PC-3 (cell line): ENCODE results near the gene UBE4B. TPM values are rescaled to one million over a fixed set of nuclear protein-coding genes. Genes with fewer than 3 reads are reported as not detected.

Experiments used
- ATAC-seq: fragments of 200-7000 bp; cut with Tn5 transposase; 2 replicates; pipeline ENCODE4 v1.9.1; 2020; ENCODE audit warnings: mild to moderate bottlenecking, moderate library complexity
- BruUV-seq: library from RNA; stranded (reverse); fragments of 400-500 nt; replicated peaks from 2 replicates; lab custom pipeline; 2021; lab: Mats Ljungman, UMichigan
- CTCF ChIA-PET: fragments of 300-600 bp; sonication (Branson Sonifier 250); formaldehyde crosslinking; loops from one replicate; lab custom pipeline; 2022; ENCODE audit warnings: antibody characterized with exemption; lab: Charles Lee
- POLR2A ChIA-PET: fragments of 300-600 bp; sonication (Branson Sonifier 250); formaldehyde crosslinking; loops from one replicate; lab custom pipeline; 2022; ENCODE audit warnings: antibody characterized with exemption; ENCODE audit not compliant: unreplicated experiment; lab: Charles Lee
- DNase-seq: peaks from one replicate; pipeline ENCODE4 v3.0.0-alpha.2; 2015
- H2AFZ ChIP-seq: fragments of 300-600 bp; sonication (generic); 2 replicates; pipeline ENCODE4 v1.6.0; 2016; ENCODE audit warnings: antibody characterized with exemption, low read length
- H3F3A ChIP-seq: fragments of 300-600 bp; sonication (generic); one replicate; pipeline ENCODE4 v1.6.0; 2017; ENCODE audit warnings: antibody characterized with exemption, low read length, control low read depth, mild to moderate bottlenecking; ENCODE audit not compliant: unreplicated experiment
- H3K27ac ChIP-seq: fragments of 300-600 bp; sonication (generic); 2 replicates; pipeline ENCODE4 v1.5.1; 2016; ENCODE audit warnings: mild to moderate bottlenecking, low read length
- H3K27me3 ChIP-seq: fragments of 300-600 bp; sonication (generic); 2 replicates; pipeline ENCODE4 v1.6.1; 2016; ENCODE audit warnings: low read length, mixed read lengths
- H3K36me3 ChIP-seq: fragments of 300-600 bp; sonication (generic); 2 replicates; pipeline ENCODE4 v1.6.1; 2016; ENCODE audit warnings: low read depth, mixed run types, low read length, mixed read lengths
- H3K4me1 ChIP-seq: fragments of 300-600 bp; sonication (generic); 2 replicates; pipeline ENCODE4 v1.5.1; 2016; ENCODE audit warnings: low read length; ENCODE audit not compliant: insufficient read depth
- H3K4me2 ChIP-seq: fragments of 300-600 bp; sonication (generic); 2 replicates; pipeline ENCODE4 v1.6.0; 2016; ENCODE audit warnings: low read length
- H3K4me3 ChIP-seq: fragments of 300-600 bp; sonication (generic); 2 replicates; pipeline ENCODE4 v1.5.1; 2016; ENCODE audit warnings: mild to moderate bottlenecking, low read length, mixed read lengths
- H3K79me2 ChIP-seq: fragments of 300-600 bp; sonication (generic); 2 replicates; pipeline ENCODE4 v1.6.1; 2017; ENCODE audit warnings: low read length, mixed read lengths
- H3K9ac ChIP-seq: fragments of 300-600 bp; sonication (generic); 2 replicates; pipeline ENCODE4 v1.6.0; 2016; ENCODE audit warnings: mild to moderate bottlenecking, low read length
- H3K9me2 ChIP-seq: fragments of 300-600 bp; sonication (generic); replicated peaks from 2 replicates; pipeline ENCODE4 v1.6.1; 2016; ENCODE audit warnings: mixed run types, low read length, mixed read lengths
- H3K9me3 ChIP-seq: fragments of 300-600 bp; sonication (generic); 2 replicates; pipeline ENCODE4 v1.6.1; 2016; ENCODE audit warnings: low read length, mixed read lengths
- H4K20me1 ChIP-seq: fragments of 300-600 bp; sonication (generic); 2 replicates; pipeline ENCODE4 v1.6.1; 2016; ENCODE audit warnings: low read length, mixed read lengths
- CTCF ChIP-seq: fragments of 300-600 bp; sonication (generic); conservative IDR thresholded peaks from 2 replicates; pipeline ENCODE4 v1.5.1; 2017; ENCODE audit warnings: antibody characterized with exemption, low read depth, mild to moderate bottlenecking, low read length
- EZH2 ChIP-seq: fragments of 300-600 bp; sonication (generic); IDR thresholded peaks from one replicate; pipeline ENCODE4 v1.6.1; 2017; ENCODE audit warnings: antibody characterized with exemption, mild to moderate bottlenecking, low read length; ENCODE audit not compliant: unreplicated experiment
- EZH2phosphoT487 ChIP-seq: fragments of 300-600 bp; sonication (generic); IDR thresholded peaks from 2 replicates; pipeline ENCODE4 v1.6.1; 2018; ENCODE audit warnings: mild to moderate bottlenecking, antibody characterized with exemption, low read length, borderline replicate concordance
- intact Hi-C: fragments of 100-400 bp; cut with micrococcal nuclease; formaldehyde crosslinking; loops from 2 replicates; pipeline ENCODE4 v1.9.0; 2023
- total RNA-seq: library from RNA; depleted of rRNA; stranded (reverse); fragments of >200 nt; gene quantifications from 2 replicates; pipeline ENCODE4 v1.2.3, GENCODE V29; 2014

Gene UBE4B
- total RNA-seq, 1 experiment from 2014 or later = 37.9 TPM

- ChIA-PET CTCF (no interaction called here), POLR2A (no interaction called here)
- ATAC-seq (no peak), DNase-seq (no peak)
- Histone ChIP-seq H3K4me2 (no peak overlapping the region), H3K9ac (no peak overlapping the region), H4K20me1 (no peaks in the 10 kb centered on the region), H3K9me2 (no peaks in the 10 kb centered on the region), H3K27me3 (no peaks in the 10 kb centered on the region), H3K79me2 (peaks cover 21% of the 10 kb centered on the region), H3K27ac (no peak overlapping the region), H3K4me1 (peaks cover 19% of the 10 kb centered on the region), H3F3A (no peaks in the 10 kb centered on the region), H3K9me3 (no peaks in the 10 kb centered on the region), H3K4me3 (no peak overlapping the region), H2AFZ (no peak overlapping the region), H3K36me3 (peaks cover 4% of the 10 kb centered on the region; the same call in 1 of the 2 replicates)
- BruUV-seq = no TSS peak
- intact Hi-C loops = no loop called here
- TF ChIP-seq EZH2 = no peak
- TF ChIP-seq EZH2phosphoT487 = no peak
- TF ChIP-seq CTCF = no peak
These were observed 43.0 kb downstream of the UBE4B start for GRCh38 chr1:10075732-10076131.

- ChIA-PET CTCF (no interaction called here), POLR2A (no interaction called here)
- no peaks in the 10 kb centered on the region for H3K27me3 ChIP-seq
- intact Hi-C loops = no loop called here
- H3K27ac ChIP-seq = no peak overlapping the region
- no peak for TF ChIP-seq EZH2
- no peak for TF ChIP-seq EZH2phosphoT487
- TF ChIP-seq CTCF = no peak
- peaks cover 4% of the 10 kb centered on the region; the same call in 1 of the 2 replicates for H3K36me3 ChIP-seq
- peaks cover 17% of the 10 kb centered on the region for H3K79me2 ChIP-seq
- no peaks in the 10 kb centered on the region for H3K9me2 ChIP-seq
- no peaks in the 10 kb centered on the region for H3K9me3 ChIP-seq
- DNase-seq (no peak), ATAC-seq (no peak)
- H3K4me2 ChIP-seq = no peak overlapping the region
- H3K4me3 ChIP-seq = no peak overlapping the region
- BruUV-seq = no TSS peak
- no peaks in the 10 kb centered on the region for H3F3A ChIP-seq
- no peak overlapping the region for H2AFZ ChIP-seq
- no peaks in the 10 kb centered on the region for H4K20me1 ChIP-seq
- no peak overlapping the region for H3K9ac ChIP-seq
- H3K4me1 ChIP-seq = peaks cover 18% of the 10 kb centered on the region
These were observed 45.7 kb downstream of the UBE4B start for GRCh38 chr1:10078494-10078893.

DNA sequence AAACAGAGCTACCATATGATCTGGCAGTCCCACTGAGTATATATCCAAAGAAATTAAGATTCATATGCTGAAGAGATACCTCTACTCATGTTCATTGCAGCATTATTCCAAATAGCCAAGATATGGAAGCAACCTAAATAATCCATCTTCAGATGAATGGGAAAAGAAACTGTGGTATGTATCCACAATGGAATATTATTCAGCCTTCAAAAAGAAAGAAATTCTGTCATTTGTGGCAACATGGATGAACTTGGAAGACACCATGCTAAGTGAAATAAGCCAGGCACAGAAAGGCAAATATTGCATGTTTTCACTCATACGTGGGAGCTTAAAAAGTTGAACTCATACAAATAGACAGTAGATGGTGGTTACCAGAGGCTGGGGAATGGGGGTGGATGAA lies 47.8 kb downstream of the UBE4B start:
- Histone ChIP-seq H3K4me1 (no peaks in the 10 kb centered on the region), H3K4me3 (no peak overlapping the region), H3K9me3 (no peaks in the 10 kb centered on the region), H2AFZ (no peak overlapping the region), H3K79me2 (peaks cover 7% of the 10 kb centered on the region), H3K27ac (no peak overlapping the region), H3K36me3 (peaks cover 4% of the 10 kb centered on the region; the same call in 1 of the 2 replicates), H3F3A (no peaks in the 10 kb centered on the region), H3K9ac (no peak overlapping the region), H4K20me1 (no peaks in the 10 kb centered on the region), H3K9me2 (no peaks in the 10 kb centered on the region), H3K4me2 (no peak overlapping the region), H3K27me3 (no peaks in the 10 kb centered on the region)
- DNase-seq (no peak), ATAC-seq (no peak)
- CTCF ChIA-PET = no interaction called here
- intact Hi-C loops = no loop called here
- POLR2A ChIA-PET = no interaction called here
- TF ChIP-seq CTCF (no peak), EZH2phosphoT487 (no peak), EZH2 (no peak)
- BruUV-seq = no TSS peak
